ELF-1 (cell line): ENCODE data around the gene ABCG1.

Source experiments
- DNase-seq: peaks from one replicate; pipeline ENCODE4 v3.0.0-alpha.2; 2016; ENCODE audit warnings: low read depth, low spot score

ABCG1 gene

DNA sequence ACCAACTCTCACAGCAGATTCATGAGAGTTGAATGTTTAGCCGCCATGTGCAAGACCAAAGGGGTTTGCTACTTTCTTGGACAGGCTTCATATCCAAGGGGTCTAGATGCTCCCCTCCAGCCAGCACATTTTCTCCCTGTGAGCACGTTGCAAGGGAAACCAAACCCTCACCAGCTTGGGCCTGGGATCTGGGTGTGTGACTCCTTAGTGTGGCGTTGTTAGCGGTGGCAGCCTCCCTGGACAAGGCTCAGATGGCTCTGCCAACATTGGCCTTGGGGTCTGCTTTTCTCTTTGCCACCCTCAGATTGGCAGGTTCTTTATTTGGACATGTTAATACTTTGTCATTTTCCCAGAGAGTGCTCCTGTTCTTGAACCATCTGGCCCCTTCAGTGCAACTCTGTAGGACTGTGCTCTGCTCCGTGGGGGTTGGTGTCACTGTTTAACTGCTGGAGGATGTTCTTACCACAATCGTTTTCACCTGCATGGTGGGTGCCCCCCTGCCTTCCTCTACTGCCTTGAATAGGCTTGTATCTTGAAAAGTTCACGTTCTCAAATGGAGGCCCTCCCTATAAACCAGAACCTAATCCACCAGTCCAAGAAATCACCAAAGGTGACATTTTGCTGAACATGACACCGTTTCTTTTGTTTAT lies 13.4 kb downstream of the ABCG1 start:
- DNase-seq, result no peak

DNA sequence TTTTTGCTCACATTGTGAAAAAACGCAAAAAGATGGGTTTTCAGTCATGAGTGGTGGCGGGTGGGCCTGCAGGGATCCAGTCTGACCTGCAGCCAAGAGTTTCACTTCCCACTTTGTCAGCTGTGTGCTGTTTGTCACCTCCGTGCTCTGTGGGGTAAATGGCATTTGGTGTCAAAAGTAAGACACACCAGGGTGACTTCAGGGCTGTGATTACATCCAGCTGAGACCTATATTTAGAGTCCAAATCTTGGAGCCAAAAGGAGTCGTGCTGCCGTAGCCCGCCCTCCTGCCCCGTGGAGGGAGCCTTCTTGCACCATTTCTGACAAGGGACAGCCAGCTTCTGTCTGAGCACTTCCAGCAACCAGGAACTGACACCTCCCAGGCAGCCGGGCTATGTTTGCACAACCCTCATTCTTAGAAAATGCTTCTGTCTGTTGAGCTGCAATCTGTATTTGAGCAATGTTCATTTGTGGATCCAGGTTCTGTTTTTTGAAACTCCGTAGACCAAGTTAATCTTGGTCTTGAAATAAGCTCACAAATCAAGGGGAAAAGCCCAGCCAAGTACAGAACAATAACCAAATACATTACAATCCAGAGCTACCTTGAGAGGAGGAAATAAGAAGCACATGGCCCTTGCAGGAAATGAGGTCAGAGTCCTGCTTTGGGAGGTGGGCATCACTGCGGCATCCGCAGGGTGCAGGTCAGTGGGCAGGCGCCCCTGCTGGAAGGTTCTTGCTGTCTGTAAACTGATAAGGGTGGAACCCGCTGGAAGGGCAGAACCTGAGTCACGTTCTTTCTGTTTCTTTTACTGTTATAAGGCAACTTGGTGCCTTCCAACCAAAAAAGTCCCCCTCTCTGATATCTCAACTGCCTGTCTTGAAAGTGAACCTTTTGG lies 14.4 kb downstream of the ABCG1 start:
- peak; percentile 30 for DNase-seq

DNA sequence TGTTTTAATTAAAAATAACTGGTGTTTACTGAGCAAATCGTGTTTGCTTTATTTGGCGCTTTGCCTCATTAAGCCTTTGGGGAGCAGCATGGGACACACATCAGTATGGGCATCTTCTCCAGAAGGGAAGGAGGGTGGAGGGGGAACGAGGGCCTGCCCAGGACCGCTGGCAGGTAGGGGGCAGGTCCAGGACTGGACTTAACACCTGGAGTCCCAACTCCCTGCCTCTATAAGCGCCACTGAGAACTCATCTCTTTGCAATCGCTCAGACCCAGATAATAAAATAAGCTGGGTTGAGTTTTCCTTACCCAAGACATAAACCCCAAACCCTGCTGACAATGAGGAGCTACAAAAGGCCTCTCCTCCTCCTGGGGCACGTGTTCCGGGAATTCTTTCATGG lies 15.1 kb downstream of the ABCG1 start:
- no peak for DNase-seq

DNA sequence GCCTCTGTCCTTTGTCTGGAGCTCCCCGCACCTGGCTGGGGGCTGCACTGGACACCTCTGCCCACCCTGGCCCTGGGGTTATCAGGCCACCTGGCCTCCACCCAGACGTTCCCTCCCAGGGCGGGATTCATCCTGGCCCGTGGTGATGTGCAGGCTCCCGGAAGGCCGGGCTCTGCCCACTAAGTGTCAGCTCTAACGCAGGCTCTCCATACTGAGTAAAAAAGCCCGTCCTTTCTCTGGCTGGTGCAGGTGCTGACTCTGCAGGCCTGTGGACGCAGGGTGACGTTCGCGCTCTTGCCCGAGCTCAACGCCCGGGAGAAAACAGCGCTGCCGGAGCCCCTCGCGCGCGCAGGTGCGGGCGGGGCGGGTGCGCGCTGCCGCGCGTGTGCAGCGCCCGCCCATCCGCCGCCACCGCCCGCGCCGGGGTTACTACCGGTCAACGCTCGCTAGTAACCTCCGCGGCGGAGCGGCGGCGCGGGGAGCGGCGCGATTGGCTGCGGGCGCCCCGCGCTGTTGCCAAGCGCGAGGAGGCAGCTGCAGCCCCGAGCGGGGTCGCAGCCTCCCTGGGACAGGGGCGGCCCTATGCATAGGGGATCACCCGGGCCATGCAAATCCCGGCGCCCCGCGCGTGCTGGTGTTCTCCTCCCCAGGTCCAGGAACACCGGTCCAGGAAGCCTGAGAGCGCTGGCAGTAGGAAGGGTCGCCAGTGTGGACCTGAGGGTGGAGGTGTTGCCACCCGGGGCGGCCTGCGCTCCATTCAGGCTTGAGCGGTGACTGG lies 15.7 kb downstream of the ABCG1 start:
- peak; percentile 53 for DNase-seq

DNA sequence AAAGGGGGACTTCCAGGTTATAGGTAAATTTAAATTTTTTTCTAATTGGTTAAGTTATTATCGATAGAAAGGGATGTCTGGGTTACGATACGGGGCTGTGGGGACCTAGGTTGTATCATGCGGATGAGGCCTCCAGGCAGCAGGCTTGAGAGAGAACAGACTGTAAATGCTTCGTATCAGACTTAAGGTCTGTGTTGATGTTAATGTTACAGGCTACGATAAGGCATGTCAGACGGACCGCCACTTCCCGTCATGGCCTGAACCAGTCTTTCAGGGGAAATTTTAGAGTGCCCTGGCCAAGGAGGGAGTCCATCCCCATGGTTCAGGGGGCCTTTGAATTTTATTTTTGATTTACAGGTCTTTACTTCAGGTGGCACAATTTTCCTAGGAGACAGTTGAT lies 16.7 kb downstream of the ABCG1 start:
- no peak for DNase-seq

DNA sequence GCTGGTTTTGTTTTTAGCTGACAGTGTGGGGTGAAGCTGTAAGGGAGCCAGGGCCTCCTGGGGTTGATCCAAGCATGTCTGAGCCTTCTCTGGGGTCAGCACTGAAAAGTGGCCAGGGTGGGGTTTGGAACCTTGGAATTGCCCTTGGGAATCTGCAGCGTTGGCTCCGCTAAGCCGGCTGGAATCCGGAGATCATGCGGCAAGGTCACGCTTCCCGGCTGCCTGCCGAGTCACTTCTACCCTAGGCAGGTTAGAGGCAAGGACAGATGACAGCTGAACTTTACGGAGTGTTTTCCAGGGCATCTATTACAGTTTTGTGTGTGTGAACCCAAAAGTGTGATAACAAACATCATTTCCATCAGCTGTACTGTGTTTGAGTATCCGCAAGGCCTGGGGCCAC lies 17.1 kb downstream of the ABCG1 start:
- no peak for DNase-seq

DNA sequence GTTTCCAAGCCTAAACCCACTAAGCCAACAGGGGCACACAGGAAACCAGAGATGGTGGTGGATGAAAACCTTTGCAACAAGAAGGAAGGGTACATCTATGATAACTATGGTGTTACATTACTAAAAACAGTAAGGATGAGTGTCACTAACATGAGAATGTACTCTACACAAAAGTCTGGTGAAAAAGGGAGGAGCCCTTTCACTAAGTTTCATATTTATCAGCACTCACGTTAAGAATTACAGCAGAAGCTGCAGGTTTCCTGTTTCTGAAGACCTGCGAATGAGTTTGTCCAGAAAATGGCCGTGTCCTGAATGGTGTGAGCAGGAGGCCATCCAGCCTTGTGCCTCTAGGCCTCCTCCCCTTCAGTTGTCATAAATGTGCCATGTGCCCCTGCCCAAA lies 17.8 kb downstream of the ABCG1 start:
- DNase-seq, result no peak

DNA sequence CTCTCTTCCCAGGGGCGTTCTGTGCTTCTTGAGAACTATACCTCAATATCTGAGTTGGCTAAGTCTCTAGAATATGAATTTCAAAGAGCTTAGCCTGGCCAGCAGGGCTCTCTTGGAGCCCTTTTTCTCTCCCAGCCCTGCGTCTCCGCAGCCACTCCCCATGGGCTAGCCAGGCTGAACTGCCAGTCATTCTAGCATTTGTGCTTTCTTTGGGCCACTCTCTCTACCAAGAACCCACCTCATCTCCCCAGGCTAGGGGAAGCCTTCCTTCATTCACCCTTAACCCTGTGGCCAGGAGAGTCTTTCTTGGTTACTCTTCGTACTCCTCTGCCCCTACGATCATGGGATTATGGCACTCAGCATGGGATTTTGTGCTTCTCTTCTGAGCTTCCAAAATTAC lies 18.2 kb downstream of the ABCG1 start:
- DNase-seq, result no peak

DNA sequence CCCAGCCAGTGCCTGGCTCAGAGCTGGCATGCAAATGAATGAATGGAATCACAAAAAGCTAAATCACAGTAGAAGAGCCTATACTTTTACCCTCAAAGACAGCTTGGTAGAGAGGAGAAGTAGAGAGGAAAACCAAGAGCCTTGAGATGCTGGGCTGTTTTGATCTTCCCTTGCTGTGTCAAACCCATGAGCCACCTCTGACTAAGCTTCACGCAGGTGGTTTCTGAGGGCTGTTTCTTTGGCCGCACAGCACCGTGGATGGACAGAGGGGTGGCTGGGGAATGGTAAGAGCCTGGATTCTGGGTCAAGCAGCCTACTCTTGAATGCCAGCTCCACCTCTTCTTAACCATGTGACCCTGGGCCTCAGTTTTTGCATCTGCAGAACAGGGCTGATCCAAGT lies 18.6 kb downstream of the ABCG1 start:
- no peak for DNase-seq

DNA sequence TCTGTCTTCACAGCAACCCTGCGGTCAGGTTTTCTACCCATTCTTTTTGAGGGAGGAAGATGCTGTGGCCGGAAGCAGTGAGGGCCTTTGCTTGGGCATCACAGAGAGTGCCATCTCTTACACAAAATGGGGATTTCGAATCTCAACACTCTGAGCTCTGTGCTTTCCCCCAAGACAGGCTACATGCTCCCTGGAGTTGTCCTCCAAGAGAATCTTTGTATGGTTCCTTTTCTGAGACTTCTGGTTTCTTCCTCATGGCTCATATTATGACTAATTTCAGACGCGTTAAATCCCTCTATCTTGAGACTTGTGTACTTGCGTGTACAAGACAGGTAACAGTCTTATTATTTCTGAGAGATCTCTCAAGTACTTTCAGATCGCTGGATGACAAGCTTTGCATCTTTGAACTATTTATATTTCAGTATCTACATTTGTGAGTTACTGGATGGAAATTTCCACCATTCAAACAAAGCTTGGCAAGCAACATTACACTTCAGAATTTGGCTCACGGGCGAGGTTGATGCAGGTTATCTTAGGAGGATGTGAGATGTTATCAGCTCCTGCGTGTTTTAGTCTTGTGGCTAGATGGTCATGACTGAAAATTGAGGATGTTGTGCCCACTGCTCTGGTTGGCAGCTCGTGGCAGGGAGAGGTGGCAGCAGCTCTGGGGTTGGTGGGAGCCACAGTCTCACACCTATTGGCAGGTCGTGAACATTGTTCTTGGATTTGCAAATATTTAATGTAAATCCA lies 19.4 kb downstream of the ABCG1 start:
- no peak for DNase-seq

DNA sequence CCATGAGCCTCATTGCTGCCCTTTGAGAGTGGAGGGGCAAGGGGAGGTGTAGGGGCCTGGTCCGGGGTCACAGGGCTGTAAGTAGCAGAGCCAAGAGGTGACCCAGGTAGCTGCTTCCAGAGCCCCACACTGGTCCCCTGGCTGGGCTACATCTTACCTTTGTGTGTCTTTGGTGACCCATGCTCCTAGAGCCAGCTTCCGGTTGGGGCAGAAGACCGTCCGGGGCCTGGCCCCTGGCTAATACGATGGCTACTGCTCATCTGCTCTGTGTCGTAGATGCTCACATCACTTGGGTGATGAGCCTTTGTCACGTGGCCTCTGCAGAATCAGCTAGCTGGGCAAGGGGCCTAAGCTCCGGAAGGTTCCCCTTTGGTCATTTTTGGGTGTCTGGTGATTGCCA lies 20.6 kb downstream of the ABCG1 start:
- DNase-seq, result no peak

DNA sequence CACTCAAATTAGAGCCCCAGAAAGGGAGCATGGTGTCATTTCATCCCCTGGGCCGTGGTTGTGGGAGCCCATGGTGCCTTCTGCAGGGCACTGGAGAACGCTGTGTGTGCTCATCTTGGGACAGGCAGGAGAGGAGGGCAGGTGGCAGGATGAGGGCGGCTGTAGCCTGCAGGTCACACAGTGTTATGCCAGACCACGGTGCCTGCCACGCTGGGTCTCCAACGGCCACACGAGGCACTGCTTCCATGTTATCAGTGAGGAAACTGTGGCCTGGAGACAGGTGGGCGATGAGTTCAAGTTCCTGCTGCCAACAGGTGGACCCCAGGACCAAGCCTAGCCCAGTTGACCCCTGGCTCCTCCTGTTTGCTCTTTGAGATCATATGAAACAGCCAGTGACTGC lies 21.0 kb downstream of the ABCG1 start:
- no peak for DNase-seq

DNA sequence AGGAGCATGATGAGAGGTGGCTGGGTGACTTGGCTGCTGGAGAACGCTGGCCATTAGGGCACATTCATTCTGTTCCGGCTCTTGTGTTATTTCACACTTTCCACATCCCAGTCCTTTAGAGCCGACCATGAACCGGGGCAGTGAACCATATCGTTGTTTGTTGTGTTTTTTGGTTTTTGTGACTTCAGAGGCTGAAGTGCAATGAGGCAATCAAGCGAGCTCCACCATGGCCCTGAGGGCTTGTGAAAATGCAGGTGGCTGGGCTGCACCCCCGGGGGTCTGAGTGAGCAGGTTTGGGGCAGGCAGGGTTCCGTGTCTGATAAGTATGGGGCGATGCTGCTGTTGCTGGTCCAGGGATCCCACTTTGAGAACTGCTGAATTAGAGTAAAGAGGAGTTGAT lies 23.7 kb downstream of the ABCG1 start:
- no peak for DNase-seq

DNA sequence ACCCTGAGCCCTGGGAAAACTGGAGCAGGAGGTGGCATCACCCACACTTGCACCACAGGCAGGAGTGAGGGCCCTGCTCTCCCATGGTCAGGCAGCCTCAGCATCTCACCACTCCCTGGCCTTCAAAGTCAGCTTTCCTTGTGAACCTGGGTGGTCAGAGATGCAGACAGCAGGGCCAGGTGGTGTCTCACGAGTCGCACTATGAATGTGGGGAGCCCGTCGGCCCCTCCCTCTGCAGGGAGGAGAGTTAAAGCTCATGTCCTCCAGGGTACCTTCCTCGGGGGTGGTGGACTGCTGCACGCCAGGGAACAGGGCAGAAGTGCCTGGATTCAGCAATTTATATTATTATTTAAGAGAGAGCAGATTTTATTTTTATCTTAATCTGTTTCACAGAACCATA lies 24.1 kb downstream of the ABCG1 start:
- no peak for DNase-seq

DNA sequence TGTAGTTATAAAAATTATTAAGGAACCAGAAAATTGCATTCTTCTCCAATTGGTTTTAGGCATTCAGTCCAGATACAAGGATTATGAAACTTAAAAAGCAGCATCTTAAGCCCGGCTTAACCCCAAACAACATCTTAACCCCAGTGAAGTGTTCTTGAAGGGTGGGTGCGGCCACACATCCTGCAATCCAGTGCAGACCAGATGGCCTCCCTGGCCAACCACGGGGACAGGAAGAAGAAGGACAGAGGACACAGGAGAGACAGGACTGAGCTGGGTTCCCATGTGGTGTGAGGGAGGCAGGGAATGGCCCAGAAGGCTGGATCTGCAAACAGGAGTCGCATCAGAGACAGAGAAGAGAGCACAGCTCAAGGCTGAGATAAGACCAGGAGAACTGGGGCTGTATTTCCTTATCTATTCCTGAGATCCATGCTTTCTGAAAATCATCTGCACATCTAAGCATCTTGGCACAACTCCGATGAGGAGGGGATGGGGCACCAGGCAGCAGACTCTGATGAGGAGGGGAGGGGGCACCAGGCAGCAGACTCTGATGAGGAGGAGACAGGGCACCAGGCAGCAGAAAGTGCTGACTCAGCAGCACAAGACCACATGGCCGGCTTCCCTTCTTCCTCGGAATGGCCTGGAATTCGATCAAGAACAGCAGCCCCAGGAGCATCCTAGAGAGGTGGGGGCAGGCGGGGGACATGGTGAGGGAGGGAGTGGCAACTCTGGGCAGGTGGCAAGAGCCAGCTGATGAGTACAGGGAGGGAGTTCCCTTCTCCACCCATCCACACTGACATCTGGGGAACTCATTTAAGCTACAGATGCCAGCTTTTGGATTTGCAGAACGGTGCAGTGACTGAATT lies 26.6 kb downstream of the ABCG1 start:
- no peak for DNase-seq

DNA sequence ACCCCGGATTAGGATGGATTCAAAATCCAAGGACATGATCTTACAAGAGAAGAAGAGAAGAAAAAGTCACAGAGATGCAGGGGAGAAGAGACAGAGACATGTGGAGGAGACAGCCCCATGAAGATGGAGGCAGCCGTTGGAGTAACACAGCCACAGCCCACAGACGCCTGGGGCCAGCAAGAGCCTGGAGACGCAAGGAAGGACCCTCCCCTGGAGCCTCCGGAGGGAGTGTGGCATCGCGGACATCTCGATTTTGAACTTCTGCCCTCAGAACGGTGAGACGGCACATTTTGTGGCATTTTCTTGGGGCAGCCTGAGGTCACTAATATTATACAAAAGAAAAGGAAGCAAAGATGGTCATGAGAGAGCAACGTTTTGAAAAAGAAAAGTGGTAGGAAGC lies 28.8 kb downstream of the ABCG1 start:
- no peak for DNase-seq

DNA sequence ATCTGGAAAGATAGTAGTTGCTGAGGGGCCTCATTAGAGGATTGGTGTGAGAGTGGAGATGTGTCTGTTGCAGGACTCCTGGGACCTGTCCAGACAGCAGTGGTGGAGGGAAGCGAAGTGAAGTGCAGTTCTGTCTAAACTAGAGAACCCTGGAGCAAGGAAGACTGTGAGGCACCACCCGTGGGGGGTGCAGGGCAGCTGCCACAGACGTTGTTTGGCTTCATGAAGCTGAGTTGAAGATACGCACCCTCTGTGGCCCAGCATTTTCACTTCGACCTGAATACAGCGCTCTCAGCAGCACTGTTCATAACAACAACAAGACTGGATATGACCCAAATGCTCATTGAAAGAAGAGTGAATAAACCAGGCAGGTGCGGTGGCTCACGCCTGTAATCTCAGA lies 29.3 kb downstream of the ABCG1 start:
- no peak for DNase-seq

DNA sequence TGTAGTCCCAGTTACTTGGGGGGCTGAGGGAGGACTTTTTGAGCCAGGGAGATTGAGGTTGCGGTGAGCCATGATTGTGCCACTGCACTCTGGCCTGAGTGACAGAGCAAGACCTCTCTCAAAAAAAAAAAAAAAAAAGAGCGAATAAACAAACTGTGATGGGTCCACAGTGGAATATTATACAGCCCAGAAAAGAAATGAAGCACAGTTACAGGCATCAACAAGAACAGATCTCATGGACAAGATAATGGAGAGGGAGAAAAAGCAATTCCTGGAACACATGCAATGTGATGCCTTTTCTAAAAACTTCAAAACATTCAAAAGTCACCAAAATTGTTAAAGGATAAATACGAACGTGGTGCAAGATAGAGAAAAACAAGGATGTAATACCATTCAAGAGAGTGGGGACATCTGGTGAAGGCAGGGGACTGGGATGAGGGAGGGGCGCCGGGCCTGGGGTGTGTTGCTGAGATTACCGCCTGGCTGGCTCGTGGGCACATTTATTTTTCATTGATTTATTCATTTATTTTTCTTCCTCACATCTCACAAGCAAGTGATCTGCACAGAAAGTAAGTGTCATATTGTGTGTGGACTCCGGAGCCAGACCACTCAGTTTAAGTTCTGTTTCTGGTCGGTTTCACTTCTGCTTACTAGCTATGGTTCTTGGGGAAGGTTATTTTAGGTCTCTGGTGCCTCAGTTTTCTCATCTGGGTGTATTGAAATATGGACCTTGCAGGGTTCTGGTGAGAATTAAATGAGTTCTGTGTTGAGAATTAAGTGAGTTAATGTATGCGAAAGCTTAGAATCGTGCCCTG lies 30.1 kb downstream of the ABCG1 start:
- DNase-seq, result no peak

DNA sequence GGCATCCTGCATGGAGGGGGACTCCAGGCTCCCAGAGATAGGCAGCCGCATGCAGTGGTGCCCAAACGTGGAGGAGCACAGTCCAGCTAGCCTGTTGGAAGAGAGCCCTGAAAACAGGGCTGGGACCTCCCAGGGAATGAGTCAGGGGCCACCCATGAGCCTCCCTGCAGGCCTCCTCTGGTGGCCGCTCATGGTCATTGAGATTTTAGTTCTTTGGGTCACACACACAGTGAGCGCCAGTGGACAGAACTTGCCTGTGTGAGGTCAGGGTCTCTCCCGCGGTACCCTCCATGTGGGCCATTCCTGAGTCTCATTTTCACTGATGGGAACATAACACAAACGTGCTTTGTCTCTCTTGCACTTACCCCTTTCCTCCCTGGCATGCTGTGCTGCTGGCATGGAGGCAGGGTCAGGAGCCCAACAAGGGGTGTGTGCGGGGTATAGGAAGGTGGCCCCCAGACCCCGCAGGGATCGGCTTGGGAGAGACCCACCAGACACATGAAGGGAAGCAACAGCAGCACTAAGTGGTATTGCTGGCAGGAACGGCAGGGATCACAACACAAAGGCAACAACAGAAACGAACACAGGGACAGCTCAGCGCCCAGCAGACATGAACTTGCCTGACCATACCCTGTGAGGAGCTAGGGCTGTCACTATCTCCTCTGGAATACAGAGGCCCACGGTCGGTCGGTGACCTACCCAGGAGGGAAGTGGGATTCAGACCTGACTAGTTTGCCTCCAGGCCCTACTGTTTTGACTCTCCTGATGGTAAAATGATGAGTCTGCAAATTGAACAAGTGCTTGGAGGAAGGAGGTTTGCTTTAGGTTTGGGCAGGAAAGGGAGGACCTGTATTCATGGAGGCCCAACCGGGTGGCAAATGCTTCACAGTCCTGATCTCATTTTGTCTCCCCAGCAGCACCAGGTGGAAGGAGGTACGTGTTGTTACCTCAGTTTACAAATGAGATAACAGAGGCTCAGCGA lies 31.8 kb downstream of the ABCG1 start:
- no peak for DNase-seq
